Stimulated activated CD4-positive, alpha-beta T cell treated with anti-CD3 and anti-CD28 coated beads, TNF-alpha, amount 100 ng/mL, for 4 hours (primary cell): Measurements from ENCODE around the gene MKNK1.

ENCODE experiments used
- DNase-seq, 3 experiments: peaks; one replicate each; pipeline ENCODE4 v3.0.0-alpha.2; 2020; ENCODE audit warnings: low read depth in 3 of 3

Gene MKNK1

DNA sequence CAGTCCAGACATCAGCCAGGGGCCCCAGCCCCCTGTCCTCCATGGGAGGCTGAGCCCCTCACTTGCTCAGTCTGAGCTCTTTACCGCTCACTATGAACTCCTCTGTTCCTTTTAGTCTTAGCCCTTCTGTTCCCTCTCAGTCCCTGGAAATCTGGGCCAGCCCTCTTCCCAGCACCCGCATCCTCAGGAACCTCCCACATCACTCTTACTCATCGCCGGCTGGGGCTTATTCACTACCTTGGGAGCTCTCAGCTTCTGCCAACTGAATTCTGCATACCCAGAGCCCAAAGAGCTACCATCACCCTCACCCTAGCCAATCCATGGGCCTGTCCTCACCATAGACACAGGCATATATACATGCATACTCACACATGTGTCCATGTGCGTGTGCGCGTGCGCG lies 64.1 kb downstream of the MKNK1 start:
- DNase-seq: no peak

GRCh38 chr1:46538147-46538546 lies 65.9 kb downstream of the MKNK1 start:
- DNase-seq: no peak

DNA sequence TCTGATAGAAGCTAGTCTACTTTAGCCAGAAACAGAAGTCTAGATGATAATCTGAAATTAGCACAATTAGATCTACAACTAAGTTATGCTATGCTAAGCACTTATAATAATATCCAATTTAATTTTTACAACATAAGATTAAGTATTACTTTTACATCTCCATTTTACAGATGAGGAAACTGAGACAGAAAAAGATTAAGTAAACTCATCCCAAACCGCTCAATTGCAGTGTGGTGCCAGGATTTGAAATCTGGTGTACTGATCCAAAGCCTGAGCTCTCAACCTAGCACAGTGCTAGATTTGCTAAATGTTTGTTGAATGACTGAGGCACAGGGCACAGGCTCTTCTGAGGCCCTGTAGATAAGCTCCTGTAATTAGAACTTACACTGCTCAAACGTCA lies 66.4 kb downstream of the MKNK1 start:
- no peak for DNase-seq

- no peak for DNase-seq
These were observed 67.5 kb downstream of the MKNK1 start for GRCh38 chr1:46536527-46536926.

GRCh38 chr1:46535063-46535462 lies 69.0 kb downstream of the MKNK1 start:
- DNase-seq: no peak

- peak; percentile 29 to 36 (median 30) for DNase-seq
These were observed 70.7 kb downstream of the MKNK1 start for GRCh38 chr1:46533179-46533864.

DNA sequence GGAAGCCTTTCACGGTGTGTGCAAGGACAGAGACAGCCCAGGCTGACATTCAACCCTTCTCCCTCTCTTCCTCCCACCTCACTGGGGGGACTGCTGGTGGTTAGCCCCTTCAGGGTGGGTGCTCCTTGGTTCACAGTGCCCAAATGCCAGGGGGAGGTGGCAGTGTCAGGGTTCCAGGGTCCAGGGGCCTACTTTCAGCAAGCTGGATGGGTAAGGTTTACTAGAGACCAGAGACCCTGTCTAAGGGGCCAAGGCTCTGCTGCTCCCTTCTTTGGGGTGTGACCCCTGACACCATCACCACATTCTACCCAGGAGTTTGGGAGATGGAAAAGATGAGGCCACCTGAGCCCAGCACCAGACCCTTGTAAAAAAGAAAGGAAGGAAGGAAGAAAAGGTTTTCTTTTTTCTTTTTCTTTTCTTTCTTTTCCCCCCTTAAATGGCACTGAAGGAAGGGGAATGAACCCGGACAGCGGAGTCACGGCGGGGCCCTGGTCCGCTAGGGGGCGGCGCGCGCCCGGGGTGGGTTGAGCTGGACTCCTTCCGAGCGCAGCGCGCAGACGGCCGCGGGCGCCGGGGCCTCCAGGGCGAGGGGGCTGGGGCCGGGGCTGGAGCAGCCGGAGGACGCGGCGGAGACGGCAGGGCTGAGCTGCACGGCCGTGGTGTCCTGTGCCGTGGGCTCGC lies 71.4 kb downstream of the MKNK1 start:
- DNase-seq: peak; percentile 52 to 56 (median 56)

- no peak for DNase-seq
These were observed 72.0 kb downstream of the MKNK1 start for GRCh38 chr1:46532095-46532494.

- DNase-seq: no peak
These were observed 73.2 kb downstream of the MKNK1 start for GRCh38 chr1:46530791-46531409.

GRCh38 chr1:46530311-46530710 lies 73.8 kb downstream of the MKNK1 start:
- DNase-seq: no peak

DNA sequence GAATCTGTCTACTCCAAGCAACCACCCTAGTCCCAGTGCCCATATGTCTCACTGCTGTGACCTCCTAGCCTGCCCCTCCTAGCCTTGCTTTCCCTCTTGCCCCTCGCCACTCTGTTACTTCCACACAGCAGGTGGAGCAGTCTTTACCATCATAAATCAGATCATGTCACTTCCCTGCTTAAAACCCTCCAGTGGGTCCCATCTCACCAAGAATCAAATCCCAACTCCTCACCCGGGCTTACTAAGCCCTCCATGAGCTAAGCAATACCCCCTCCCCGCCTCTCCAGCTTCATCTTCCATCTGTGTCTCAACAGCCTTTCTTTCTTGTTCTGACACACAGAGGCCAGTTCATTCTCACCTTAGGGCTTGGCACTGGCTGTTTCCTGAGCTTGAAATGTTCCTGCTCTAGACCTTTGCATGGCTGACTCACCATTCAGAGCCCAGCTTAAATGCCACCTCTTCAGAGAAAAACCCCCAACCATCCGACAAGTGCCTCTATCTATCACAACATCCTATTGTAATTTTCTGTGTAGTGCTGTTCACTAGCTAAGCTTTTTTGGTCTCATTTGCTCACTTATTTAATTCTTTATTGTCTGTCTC lies 74.9 kb downstream of the MKNK1 start:
- DNase-seq: no peak

DNA sequence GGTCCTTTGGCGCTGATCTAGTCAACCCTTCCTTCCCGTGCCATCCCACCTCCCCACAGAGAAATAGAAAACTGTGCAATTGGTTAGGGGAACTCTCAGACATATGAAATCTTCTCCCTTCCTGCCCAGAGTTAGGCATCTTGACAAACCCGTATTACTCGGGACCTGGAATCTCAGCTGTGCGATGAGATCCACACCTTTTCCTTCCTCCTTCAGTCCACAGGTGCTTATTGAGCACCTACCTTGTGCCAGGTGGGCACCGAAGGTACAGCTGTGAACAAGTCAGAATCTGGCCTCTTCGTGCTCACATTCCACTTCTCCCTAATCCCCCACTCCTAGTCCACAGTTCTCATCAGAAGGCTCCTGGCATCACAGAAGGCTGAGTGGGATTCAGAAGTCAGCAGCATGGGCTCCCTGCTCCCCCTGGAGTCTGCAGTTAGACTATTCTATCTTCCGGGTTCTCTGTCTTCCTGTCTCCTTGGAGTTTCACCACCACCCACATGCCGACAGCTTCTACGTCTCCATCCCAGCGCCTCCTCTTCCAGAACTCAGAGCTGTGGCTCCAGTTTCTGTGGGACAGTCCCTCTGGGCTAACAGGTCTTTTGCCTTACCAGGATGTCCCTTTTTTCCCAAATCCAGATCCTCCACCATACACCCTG lies 75.6 kb downstream of the MKNK1 start:
- no peak for DNase-seq

DNA sequence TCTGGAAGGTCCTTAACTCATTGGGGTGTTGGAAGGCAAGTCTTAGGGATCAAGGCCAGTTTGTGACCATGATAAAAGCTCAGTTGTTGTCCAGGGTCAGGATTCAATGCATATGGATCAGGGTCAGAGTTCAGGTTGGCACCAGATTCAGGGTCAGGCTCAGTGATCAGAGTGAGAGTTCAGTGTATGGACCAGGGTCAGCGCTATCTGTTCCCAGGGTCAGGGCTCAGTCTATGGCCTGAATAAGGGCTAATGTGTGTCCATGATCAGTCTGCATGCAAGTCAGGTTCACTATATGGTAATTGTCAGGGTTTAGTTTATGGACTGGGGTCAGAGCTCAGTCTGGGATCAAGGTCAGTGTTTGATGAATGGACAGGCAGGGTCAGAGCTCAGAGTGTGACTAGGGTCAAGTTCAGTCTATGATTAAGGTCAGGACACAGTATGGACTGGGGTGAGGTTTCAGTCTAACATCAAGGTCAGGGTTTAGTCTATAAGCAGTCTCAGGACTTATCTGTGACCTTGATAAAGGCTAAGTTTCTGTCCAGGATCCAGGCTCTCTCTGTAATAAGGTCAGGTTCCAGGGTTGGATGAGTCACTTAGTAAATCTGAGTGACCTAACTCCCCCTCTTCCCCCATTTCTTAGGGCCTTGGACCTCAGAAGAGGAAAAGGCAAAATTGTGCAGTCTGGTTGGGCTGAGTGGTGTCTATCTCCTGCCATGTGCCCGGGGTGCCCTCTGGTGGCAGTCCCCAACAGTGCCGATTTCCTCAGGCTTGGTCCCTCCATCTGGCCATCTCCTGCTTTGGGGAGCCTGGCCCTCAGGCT lies 76.4 kb downstream of the MKNK1 start:
- DNase-seq: peak; percentile 47 to 50 (median 49)

GRCh38 chr1:46526691-46527291 lies 77.3 kb downstream of the MKNK1 start:
- DNase-seq: no peak

DNA sequence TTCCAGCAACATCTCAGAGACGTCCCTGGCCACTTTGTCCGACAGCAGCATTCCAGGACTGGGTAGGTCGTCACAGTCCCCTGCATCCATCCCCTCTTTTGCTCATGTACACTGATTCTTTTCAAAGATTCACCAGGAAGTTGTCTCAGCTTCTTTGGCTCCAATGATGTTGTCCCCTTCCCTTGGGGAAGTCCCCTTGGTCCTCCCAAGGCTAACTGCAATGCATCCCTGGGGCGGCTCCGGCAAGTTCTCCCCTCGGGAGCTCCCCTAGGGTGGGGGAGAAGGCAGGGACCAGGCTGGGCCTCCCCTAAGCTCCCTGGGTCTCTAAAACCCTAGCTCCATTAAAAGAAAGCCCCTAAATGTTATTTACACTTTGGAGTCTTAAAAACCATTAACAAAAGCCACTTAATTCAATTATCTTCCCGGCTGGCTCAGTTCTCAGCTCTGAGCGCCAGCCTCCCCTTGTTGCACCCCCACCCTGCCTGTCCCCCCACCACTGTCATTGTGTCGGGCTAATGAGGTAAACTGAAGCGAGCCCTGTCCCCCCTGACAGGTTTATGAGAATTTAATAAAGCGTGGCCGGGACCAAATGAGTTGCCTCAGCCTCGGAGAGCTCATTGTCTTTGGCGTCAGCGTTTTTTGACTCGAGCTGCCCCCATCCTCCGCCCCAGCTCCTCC lies 77.9 kb downstream of the MKNK1 start:
- no peak for DNase-seq

- DNase-seq: no peak
These were observed 78.7 kb downstream of the MKNK1 start for GRCh38 chr1:46525253-46525983.

GRCh38 chr1:46524843-46525242 lies 79.2 kb downstream of the MKNK1 start:
- DNase-seq: no peak

DNA sequence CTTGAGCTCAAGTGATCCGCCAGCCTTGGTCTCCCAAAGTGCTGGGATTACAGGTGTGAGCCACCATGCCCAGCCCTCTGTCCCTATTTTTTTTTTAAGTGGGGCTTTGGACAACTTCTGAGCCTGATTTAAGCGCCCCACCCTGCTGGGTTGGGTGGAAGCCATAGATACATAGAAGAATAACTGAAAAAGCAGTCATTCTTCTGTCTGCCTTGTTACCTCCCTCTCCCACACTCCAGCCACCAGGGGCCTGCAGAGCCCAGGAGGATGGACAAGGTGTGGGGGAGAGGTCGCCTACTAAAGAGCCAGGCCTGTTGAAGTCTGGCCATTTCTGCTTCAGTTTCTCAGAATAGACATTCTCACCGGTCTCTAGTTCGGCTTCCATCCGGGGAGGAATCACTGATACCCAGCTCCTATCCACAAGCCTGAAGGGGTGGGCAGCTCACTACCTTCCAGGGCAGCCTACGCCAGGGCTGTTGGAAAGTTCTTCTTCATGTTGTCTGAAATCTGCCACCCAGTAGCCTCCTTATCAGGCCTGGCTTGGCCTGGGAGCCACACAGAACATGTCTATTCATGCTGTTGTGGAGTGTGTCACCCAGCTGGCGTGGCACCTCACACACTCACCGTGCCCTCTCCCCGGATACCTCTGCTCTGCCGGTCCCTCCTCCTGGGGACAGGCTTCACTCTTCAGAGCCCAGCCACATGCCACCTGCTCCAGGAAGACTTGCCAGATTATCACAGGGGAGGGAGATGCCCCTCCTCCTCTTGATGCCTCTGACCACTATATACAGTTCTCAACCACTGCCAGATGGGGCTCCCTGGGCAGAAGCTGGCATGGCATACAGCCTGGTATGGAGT lies 80.3 kb downstream of the MKNK1 start:
- no peak for DNase-seq

- DNase-seq: no peak
These were observed 81.1 kb downstream of the MKNK1 start for GRCh38 chr1:46522969-46523320.
